Eye (tissue), 1 donor: ENCODE data around the gene NUP50.

ENCODE experiments used
- DNase-seq: peaks from one replicate; pipeline ENCODE4 v3.0.0-alpha.2; 2015

Gene NUP50

DNA sequence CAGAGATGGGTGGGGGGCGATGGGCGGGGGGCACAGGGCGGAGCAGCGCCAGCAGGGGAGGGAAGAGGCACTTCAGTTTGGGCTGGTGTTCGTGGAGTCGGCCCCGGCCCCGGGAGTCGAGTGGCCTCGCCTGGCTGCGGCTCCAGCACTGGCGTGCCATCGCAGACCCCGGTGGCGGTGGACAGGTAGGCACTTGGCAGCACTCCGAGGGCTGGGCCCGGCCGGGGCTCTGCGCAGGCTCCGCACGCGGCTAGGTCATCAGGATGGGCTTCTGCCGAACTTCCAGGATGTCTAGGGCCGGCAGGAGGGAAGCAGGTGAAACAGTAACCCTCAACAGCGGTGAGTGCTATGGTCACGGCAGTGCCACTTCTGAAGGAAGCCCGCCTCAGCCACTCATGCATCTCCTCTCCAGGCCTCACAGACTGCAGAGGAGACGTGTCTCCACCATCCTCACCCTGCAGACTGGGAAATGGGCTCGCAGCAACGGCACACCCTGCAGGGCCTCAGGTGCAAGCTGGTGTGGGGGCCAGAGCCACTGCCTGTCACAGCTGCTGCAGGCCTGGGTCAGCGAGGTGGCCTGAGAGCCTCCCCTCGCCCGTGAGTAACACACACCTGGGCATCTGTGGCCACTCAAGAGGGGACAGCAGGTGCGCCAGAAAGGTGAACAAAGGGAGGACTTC lies 33.3 kb downstream of the NUP50 start:
- DNase-seq = no peak

- DNase-seq = no peak
These were observed 34.1 kb downstream of the NUP50 start for GRCh38 chr22:45197606-45198462.

DNA sequence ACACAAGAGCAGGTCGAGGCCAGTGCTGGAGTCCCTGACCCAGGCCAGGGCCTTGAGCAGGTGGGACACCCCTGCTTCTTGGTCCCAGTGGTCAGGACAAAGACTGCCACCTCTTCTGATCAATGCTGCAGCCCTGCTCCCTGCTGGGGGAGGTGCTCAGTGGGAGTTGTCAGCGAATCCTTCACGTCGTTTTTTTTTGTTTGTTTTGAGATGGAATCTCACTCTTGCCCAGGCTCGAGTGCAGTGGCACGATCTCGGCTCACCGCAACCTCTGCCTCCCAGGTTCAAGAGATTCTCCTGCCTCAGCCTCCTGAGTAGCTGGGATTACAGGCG lies 34.7 kb downstream of the NUP50 start:
- DNase-seq = no peak

DNA sequence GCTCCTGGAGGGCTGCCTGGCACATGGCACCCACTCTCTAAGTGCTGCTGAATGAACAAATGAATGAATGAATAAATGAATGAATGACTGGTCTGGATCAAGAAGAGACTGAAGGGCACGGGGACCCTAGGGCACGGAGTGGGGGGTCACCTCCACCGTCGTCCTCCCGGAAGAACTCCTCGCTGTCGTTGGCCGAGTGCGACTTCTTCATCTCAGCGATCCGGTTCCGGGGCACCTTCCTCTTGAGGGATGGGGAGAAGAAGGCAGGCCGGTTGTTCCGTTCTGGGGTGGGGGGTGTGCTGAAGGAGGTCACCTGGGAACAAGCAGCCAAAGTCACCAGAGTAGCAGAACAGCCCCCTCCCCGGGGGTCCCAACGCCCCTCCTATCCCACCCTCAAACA lies 36.0 kb downstream of the NUP50 start:
- DNase-seq = no peak

- DNase-seq = no peak
These were observed 36.5 kb downstream of the NUP50 start for GRCh38 chr22:45200230-45200629.

DNA sequence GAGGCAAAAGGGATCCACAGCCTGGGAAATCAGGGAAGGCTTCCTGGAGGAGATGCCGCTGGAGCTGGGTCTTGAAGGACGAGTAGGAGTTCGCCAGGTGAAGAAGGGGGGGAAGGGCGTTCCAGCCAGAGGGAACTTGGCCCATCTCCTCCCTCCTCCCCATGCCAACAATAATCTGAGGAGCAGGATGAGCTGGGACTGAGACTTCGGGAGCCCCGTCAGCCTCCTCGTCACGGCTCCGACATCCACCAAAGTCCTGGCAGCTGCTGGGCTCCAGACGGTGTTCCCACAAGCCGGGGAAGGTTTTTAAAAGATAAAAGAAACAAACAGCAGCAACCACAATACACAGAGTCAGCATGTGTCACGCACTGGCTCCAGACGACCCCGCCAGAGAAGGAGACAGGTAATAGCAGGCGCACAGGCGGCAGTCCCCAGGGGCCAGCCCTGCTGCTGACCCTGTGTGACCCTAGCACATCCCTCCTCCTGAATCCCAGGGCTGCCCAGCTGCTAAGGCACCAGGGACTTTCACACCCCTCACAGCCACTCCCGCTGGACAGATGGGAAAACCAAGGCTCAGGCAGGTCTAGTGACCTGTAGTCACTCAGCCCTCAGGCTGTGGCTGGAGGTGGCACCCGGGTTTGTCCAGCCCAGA lies 37.3 kb downstream of the NUP50 start:
- DNase-seq = no peak

GRCh38 chr22:45201678-45202332 lies 38.1 kb downstream of the NUP50 start:
- DNase-seq = no peak

GRCh38 chr22:45202333-45203149 lies 38.8 kb downstream of the NUP50 start:
- DNase-seq = no peak

- no peak for DNase-seq
These were observed 39.6 kb downstream of the NUP50 start for GRCh38 chr22:45203150-45203951.

DNA sequence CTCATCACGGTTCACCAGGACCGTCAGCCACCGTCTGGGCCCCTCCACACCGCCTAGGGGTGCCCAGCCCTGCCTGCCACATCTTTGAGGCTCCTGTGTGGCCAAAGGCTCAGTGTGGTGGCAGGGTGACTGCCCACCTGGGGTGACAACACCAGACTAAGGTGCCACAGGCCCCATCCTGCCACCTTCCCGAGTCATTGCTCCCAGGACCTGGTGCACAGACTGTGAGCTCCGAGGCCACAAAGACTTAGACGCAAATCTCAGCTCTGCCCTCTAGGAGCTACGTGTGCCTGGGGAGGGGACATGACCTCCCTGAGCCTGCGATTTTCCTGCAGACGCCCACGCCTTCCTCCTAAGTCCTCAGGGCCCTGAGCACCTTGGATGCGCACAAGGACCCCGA lies 40.5 kb downstream of the NUP50 start:
- DNase-seq = no peak

DNA sequence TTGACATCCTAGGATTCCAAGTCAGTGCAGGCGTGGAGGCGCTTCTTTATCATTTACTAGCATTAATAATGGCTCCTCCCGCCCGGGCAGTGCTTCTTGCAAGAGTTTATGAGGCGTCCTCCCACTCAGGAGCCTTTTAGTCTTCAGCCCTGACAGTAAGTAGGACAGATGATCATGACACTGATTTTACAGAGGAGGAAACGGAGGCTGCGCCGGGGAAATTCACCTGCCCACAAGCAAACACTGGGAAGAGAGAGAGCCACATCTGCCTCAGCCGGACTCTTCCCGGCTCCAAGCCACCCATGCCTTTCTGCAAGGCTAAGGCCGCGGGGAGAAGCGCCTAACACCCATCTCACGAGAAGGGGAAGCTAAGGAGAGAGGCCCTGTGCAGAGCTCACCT lies 41.1 kb downstream of the NUP50 start:
- DNase-seq = no peak

DNA sequence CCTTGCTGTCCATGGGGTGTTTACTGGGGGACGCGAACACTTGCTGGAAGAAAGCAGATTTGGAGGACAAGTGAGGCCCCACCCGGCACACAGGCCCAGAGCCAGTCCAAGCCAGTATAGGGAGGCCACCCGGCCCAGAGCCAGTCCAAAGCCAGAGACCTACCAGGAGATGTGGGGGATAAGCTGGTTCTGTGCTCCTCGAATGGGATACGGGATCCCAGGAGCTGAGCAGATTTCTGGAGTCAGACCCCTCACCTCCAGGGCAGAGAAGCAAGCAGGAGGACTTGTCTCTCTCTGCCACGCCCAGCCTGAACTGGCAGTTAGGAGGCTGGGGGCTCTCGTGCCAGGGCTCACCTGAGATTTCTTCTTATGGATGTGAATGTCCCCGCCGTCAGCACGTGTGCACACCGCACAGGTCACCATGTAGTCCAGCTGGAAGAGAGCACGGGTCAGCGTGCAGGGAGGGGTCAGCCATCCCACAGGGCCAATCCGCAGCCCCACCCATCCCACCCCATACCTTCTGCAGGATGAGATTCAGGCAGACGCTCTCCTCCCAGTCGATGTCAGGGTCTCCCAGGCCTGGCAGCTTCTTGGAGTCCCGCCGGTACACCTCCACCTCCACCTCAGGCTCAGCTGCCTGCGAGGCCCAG lies 41.7 kb downstream of the NUP50 start:
- DNase-seq = no peak

GRCh38 chr22:45206233-45206632 lies 42.5 kb downstream of the NUP50 start:
- no peak for DNase-seq

- no peak for DNase-seq
These were observed 43.8 kb downstream of the NUP50 start for GRCh38 chr22:45207533-45207932.

GRCh38 chr22:45207981-45208664 lies 44.4 kb downstream of the NUP50 start:
- no peak for DNase-seq

- no peak for DNase-seq
These were observed 44.9 kb downstream of the NUP50 start for GRCh38 chr22:45208696-45208992.

- DNase-seq = peak; percentile 81
These were observed 45.5 kb downstream of the NUP50 start for GRCh38 chr22:45208993-45209838.

DNA sequence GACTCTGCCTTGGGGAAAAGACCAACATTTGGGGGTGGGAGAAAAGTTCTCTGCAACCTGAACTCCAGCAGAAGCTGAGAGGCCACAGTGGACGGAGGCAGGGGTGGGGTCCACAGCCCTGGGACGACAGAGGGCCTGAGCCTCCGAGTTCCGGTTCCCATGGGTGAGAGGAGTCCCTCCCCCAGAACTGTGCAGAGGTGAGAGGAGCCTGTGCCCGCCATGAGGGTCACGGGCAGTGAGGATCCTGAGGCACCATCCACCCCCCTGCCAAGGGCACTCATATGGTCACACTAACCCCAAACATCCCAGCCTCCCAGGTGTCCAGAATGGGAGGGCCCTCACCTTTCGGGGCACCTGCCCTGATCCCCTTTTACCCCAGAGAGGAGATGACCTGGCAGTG lies 46.4 kb downstream of the NUP50 start:
- DNase-seq = no peak

GRCh38 chr22:45210577-45210976 lies 46.9 kb downstream of the NUP50 start:
- no peak for DNase-seq

GRCh38 chr22:45210991-45211390 lies 47.3 kb downstream of the NUP50 start:
- peak; percentile 62 for DNase-seq
